Amniotic stem cell (primary cell): ENCODE data around the gene C22orf23.

Experiments
- DNase-seq: peaks from one replicate; lab custom pipeline; 2025; lab: John Stamatoyannopoulos, UW

C22orf23 gene

DNA sequence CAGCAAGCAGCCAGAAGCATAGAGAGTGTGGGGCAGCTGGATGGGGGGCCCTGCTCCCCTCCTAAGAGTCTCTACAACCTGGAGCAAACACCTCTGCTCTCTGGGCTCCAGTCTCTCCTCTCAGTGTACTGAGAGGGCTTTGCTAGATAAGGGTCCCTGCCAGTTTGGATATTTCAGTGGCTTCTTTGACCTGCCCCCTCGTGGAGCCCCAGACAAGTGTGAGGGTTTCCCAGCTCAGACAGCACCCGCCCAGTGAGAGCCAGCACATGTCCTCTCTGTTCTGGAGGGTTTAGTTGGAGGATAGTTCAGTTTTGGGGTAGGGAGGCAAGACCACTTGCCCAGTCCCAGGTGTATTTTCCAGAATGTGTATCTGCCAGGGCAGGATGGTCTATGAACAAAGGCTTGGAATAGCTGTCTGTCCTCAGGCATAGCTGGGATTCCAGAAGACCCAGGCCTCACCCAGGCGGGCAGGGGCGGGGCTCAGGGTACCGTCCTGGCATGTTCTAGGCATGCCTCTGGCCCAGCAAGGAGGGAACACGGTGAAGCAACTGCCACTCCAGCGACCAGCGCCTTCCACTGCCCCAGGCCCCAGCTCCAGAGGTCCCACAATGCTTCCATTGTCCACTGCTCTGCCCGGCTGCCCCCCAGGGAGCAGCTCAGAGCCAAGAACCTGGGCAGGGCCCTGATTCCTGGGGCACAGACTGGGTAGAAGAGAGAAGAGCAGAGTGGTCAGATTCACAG, 54.8 kb downstream of the C22orf23 start:
- no peak for DNase-seq

- no peak for DNase-seq
Observed at GRCh38 chr22:37897807-37898206, 55.6 kb downstream of the C22orf23 start.

DNA sequence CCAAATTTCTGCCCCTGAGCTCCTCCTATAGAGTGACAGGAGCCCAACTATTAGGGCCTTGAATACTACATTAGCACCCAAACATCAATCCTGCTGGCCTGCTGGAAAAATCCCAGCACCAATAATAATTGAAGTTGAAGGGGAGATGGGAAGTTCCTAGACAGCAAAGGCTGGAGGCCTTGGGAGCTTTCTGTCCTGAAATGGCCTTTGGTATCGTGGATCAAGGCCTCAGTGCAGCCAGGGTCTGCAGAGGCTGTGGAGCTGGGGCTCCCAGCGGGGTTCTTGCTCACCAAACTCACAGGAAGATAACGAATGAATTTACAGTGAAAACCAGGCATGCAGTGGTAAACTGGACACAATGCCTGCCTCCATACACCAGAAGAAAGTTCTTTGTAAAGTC, 56.5 kb downstream of the C22orf23 start:
- DNase-seq: no peak

GRCh38 chr22:37896181-37896592, 57.2 kb downstream of the C22orf23 start:
- DNase-seq: no peak

- no peak for DNase-seq
Observed at GRCh38 chr22:37894939-37895670, 58.3 kb downstream of the C22orf23 start.

DNA sequence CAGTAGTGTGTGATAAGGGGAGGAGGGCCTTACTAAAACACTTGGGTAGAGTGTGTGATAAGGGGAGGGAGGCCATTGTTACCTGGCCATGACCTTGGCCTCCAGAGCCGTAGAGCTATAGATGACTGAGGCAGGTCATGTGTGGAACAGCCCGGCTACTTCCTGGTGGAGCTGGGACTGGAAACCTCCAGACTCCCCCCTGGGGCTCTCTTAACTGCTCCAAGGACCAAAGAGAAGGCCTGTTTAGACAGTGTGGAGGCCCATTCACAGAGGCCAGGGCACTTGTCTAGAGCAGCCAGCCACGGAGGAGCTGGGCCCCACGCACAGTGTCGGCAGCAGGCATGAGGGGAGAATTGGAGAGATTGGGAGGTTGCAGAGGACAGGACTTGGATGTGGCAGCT, 59.8 kb downstream of the C22orf23 start:
- DNase-seq: no peak
